ENCODE measurements around the gene TRIM15. TPM values are rescaled to one million over a fixed set of nuclear protein-coding genes. Genes with fewer than 3 reads are reported as not detected.
"Not testable (repeated sequence)": the region's sequence is repeated elsewhere in the genome, so short reads cannot be mapped to it uniquely, and the experiment has no call there.

Gene TRIM15
- not detected in 2 replicates for total RNA-seq (2012; rRNA removed)

DNA sequence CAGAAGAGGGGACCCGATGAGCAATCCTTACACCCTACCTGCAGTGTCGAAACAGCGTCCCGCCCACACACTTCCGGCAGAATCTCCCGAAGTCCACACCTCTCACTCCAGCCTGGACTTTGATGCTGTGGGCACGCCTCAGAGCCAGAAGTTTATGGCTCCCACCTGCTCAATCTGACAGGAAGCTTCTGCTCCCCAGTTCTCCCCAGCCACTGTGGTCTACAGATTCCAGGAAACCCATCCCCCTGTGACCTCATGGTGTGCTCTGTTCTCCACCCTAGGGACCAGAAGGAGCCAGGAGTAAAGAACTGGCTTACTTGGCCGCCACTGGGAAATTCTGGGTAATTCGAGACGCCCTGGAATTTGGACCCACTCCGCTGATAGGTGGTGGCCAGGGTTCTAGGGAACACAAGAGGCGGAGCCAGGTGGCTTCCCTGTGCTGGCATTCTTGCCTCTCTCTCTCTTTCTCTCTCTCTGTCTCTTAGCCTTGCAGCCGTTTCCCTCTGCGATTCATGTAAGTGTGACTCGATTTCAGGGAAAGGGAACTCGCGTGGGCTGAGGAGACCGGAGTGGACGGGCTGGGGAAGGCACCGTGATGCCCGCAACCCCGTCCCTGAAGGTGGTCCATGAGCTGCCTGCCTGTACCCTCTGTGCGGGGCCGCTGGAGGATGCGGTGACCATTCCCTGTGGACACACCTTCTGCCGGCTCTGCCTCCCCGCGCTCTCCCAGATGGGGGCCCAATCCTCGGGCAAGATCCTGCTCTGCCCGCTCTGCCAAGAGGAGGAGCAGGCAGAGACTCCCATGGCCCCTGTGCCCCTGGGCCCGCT is at the start of gene TRIM15:
TSS of gene TRIM15 (plus strand) at position 457 of the 828 bp plus-strand sequence. CDS start at position 596, 139 bp downstream.
- H3K36me3 ChIP-seq (ENCODE audit: insufficient read depth, low read length): no peaks in the 10 kb centered on the region
- peaks cover 51% of the 10 kb centered on the region for H3K27me3 ChIP-seq (ENCODE audit: control insufficient read depth, insufficient read depth, low read length)
- no peak within 1 kb of the TSS for H3K9ac ChIP-seq (ENCODE audit: low read depth, low read length)
- H3K4me2 ChIP-seq (ENCODE audit: low read length): no peak within 1 kb of the TSS
- H3K9me3 ChIP-seq (replicated peaks; ENCODE audit: low read length): no peaks in the 10 kb centered on the region
- no peak within 1 kb of the TSS for H3K4me3 ChIP-seq (ENCODE audit: low read length)
- no peaks in the 10 kb centered on the region for H3K4me1 ChIP-seq (ENCODE audit: control insufficient read depth, insufficient read depth, low read length)

DNA sequence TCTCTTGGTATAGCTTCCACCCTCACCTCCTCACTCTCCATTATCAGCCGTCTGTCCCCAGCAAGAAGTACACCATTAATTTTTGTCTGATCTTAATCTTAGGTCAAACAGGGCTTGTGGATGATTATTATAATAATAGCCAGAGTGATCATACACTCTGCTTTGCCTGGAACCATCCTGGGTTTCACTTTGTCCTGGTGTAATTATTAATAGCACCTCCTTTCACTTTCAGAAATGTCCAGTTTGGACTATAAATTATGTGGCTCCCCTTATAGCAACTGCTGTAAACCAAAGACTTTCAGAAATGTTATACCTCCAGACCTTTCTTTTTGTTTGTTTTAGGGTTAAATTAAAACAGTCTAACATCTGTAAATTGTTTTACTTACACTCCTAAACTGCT is 49.5 kb upstream of the TRIM15 start:
- H3K9ac ChIP-seq (ENCODE audit: low read depth, low read length): no peak overlapping the region
- H3K4me2 ChIP-seq (ENCODE audit: low read length): no peak overlapping the region
- no peaks in the 10 kb centered on the region for H3K36me3 ChIP-seq (ENCODE audit: insufficient read depth, low read length)
- no peak overlapping the region for H3K4me3 ChIP-seq (ENCODE audit: low read length)
- no peaks in the 10 kb centered on the region for H3K9me3 ChIP-seq (replicated peaks; ENCODE audit: low read length)
- peaks cover 63% of the 10 kb centered on the region for H3K27me3 ChIP-seq (ENCODE audit: control insufficient read depth, insufficient read depth, low read length)
- H3K4me1 ChIP-seq (ENCODE audit: control insufficient read depth, insufficient read depth, low read length): no peaks in the 10 kb centered on the region

DNA sequence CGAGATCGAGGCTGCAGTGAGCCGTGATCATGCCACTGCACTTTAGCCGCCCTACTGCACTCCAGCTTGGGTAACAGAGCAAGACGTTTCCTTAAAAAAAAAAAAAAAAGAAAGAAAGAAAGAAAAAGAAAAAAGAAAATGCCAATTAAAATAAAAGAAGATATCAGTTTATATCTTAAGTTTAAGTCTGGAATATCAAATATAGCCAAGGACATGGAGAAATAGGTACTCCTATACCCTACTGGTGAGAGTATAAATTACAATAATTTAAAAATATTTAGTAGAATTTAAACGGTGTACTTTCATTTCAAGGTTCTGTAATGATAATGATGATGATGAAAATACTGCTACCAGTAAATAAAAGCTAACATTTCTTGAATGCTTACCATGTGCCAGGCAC is 46.6 kb upstream of the TRIM15 start:
- no peak overlapping the region for H3K4me3 ChIP-seq (ENCODE audit: low read length)
- no peak overlapping the region for H3K4me2 ChIP-seq (ENCODE audit: low read length)
- no peaks in the 10 kb centered on the region for H3K36me3 ChIP-seq (ENCODE audit: insufficient read depth, low read length)
- peaks cover 5% of the 10 kb centered on the region for H3K4me1 ChIP-seq (ENCODE audit: control insufficient read depth, insufficient read depth, low read length)
- no peaks in the 10 kb centered on the region for H3K9me3 ChIP-seq (replicated peaks; ENCODE audit: low read length)
- no peak overlapping the region for H3K9ac ChIP-seq (ENCODE audit: low read depth, low read length)
- H3K27me3 ChIP-seq (ENCODE audit: control insufficient read depth, insufficient read depth, low read length): peaks cover 46% of the 10 kb centered on the region

DNA sequence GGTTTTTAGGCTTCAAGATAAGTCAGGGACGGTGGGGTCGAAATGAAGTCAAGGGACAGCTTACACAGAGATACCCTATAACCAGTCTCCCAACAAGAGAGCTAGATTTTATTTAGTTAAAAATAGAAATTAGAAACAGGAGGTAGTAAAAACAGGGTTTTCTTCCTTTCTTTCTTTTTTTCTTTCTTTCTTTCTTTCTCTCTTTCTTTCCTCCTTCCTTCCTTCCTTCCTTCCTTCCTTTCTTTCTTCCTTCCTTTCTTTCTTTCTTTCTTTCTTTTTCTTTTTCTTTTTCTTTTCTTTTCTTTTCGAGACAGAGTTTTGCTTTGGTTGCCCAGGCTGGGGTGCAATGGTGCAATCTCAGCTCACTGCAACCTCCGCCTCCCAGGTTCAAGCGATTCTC is 44.7 kb upstream of the TRIM15 start:
- not testable (repeated sequence) for H3K9me3 ChIP-seq (replicated peaks; ENCODE audit: low read length); H3K36me3 ChIP-seq (ENCODE audit: insufficient read depth, low read length); H3K4me1 ChIP-seq (ENCODE audit: control insufficient read depth, insufficient read depth, low read length); H3K4me2 ChIP-seq (ENCODE audit: low read length); H3K4me3 ChIP-seq (ENCODE audit: low read length); H3K9ac ChIP-seq (ENCODE audit: low read depth, low read length)
- H3K27me3 ChIP-seq (ENCODE audit: control insufficient read depth, insufficient read depth, low read length): peaks cover 31% of the 10 kb centered on the region

DNA sequence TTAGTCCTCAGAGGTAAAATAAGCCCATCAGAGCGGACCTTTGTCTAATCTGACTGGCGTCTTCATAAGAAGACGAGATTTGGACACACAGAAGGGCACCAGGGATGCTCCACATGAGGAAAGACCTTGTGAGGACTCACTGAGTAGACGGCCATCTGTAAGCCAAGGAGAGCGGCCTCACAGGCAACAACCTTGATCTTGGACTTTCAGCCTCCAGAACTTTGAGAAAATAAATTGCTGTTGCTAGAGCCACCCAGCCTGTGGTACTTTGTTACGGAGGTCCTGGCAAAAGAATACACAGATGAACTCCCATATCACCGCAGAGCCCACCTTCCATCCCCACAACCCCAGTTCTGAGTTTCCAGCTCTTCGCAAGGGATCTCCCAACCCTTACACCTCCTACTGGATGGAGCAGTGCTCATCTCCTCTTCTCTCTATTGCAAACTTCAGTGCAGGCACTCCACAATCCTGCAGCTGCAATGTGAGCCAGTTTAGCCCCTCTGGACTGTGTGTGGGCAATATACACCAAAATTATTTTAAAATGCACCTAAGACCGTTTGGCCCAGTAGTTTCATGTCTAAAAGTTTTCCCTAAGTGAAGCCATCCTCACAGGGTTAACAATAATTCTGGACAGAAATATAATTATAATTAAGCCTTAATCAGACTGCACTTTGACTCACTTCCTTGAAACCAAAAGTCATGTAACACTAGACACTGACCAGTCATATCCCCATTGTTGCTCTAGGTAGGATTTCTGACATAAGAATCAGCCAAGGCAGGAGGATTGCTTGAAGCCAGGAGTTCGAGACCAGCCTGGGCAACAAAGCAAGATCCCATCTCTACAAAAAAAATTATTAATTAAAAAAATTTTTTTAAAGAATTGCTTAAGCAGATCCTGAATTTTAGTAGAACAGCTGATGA is 41.6 kb upstream of the TRIM15 start:
- Histone ChIP-seq H3K36me3 (ENCODE audit: insufficient read depth, low read length) (no peaks in the 10 kb centered on the region), H3K9me3 (replicated peaks; ENCODE audit: low read length) (no peaks in the 10 kb centered on the region), H3K9ac (ENCODE audit: low read depth, low read length) (no peak overlapping the region), H3K27me3 (ENCODE audit: control insufficient read depth, insufficient read depth, low read length) (peaks cover 37% of the 10 kb centered on the region), H3K4me2 (ENCODE audit: low read length) (no peak overlapping the region), H3K4me3 (ENCODE audit: low read length) (no peak overlapping the region), H3K4me1 (ENCODE audit: control insufficient read depth, insufficient read depth, low read length) (peaks cover 5% of the 10 kb centered on the region)

DNA sequence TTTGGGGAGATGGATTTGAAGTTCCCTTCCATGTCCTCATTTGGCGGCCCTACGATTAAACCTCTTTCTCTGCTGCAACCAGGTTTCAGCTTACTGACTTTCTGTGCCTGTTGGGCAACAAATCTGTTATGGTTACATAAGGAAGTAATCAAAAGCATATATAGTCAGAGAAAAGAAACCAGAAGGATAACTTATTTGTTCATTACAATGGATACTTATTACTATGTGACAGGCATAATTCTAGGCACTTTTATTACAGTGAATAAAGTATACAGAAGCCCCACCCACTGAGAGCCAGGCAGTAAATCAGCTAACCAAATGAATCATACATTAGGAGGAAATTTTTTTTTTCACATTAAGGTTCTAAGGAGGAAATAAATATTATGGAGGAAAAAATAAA is 40.8 kb upstream of the TRIM15 start:
- H3K4me2 ChIP-seq (ENCODE audit: low read length): no peak overlapping the region
- H3K9me3 ChIP-seq (replicated peaks; ENCODE audit: low read length): no peaks in the 10 kb centered on the region
- H3K4me3 ChIP-seq (ENCODE audit: low read length): no peak overlapping the region
- no peak overlapping the region for H3K9ac ChIP-seq (ENCODE audit: low read depth, low read length)
- peaks cover 5% of the 10 kb centered on the region for H3K4me1 ChIP-seq (ENCODE audit: control insufficient read depth, insufficient read depth, low read length)
- no peaks in the 10 kb centered on the region for H3K36me3 ChIP-seq (ENCODE audit: insufficient read depth, low read length)
- peaks cover 45% of the 10 kb centered on the region for H3K27me3 ChIP-seq (ENCODE audit: control insufficient read depth, insufficient read depth, low read length)

DNA sequence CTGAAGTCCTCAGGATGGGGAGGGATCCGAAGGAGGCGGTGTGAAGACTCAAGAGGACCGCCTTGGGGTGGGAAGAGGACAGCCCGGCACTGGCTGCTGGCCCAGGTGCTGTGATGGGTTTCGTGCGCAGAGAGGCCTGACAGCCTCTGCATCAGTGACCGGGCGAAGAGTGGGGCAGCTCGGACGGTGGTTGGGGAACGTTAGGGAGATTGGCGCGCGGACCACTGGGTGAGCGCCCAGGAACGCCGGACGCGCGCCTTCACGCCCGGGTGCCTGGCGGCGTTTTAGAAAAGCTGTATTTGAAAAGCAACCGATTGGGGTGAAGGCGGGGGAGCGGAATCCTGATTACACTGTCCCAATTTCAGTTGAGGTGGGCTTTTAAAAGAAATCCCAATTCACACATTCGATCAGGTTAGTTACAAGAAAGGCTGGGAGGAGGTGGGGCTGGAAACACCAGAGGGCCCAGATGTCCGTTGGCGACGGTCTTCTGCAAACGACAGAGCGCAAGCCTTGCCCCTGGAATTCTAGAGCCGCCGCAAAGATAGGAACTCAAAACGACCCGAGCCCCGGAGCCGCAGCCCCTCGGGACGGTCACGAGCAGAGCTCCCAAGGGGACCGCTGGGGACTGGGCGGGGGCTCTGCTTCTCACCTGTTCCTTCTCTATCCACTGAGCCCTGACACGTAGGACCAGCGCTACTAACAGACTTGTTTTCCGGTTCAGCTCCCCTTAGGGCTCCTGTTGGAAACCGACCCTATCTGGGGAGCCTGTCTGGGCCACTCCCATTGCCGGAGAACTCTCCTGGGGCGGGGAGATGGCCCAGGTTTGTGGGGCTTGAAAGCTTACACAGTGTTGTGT is 35.9 kb upstream of the TRIM15 start:
- H3K4me3 ChIP-seq (ENCODE audit: low read length): no peak overlapping the region
- H3K27me3 ChIP-seq (ENCODE audit: control insufficient read depth, insufficient read depth, low read length): peaks cover 84% of the 10 kb centered on the region
- H3K9ac ChIP-seq (ENCODE audit: low read depth, low read length): no peak overlapping the region
- H3K4me2 ChIP-seq (ENCODE audit: low read length): no peak overlapping the region
- no peaks in the 10 kb centered on the region for H3K9me3 ChIP-seq (replicated peaks; ENCODE audit: low read length)
- H3K4me1 ChIP-seq (ENCODE audit: control insufficient read depth, insufficient read depth, low read length): no peaks in the 10 kb centered on the region
- H3K36me3 ChIP-seq (ENCODE audit: insufficient read depth, low read length): no peaks in the 10 kb centered on the region

DNA sequence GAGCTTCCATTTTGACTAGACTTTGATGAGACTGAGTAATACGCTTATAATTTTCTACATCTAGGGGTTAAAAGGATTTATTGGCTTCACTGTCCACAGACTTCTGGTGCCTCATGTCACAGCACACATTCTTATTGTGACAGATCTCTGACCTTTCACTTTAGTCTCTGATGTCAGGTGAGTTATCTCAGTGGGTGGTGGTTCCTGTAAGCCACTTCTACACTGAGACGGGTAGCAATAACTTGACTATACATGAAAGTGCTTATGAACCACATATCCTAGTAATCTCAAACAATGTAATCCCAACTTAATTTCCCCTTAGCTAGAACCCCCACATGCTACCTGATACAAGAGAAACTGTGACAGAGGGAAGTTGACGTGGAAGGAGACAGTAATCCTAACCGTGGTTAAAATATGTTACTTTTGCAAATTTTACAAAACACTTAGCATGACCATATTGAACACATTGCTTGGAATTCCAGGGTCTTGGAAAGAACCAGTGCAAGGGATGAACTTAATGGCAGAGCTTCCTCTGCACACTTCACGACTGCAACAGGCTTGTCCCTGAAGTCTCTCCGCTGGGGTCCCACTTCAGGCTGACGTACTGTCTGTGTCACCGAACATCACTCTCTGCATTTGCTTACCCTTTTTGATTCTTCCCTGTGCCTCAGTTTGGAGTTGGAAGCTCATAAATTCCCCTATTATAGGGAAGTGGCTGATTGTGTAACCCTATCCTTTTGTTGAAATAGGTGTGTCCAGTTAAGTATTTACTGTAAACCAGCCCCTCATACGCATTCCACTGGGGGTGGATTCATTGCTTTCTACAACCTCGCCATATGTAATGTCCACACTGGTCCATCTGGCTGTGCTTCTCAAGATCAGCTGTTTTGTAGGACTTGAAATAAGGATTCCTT is 33.8 kb upstream of the TRIM15 start:
- no peaks in the 10 kb centered on the region for H3K9me3 ChIP-seq (replicated peaks; ENCODE audit: low read length)
- no peak overlapping the region for H3K4me3 ChIP-seq (ENCODE audit: low read length)
- no peaks in the 10 kb centered on the region for H3K4me1 ChIP-seq (ENCODE audit: control insufficient read depth, insufficient read depth, low read length)
- H3K36me3 ChIP-seq (ENCODE audit: insufficient read depth, low read length): no peaks in the 10 kb centered on the region
- peaks cover 92% of the 10 kb centered on the region for H3K27me3 ChIP-seq (ENCODE audit: control insufficient read depth, insufficient read depth, low read length)
- H3K4me2 ChIP-seq (ENCODE audit: low read length): no peak overlapping the region
- H3K9ac ChIP-seq (ENCODE audit: low read depth, low read length): no peak overlapping the region

DNA sequence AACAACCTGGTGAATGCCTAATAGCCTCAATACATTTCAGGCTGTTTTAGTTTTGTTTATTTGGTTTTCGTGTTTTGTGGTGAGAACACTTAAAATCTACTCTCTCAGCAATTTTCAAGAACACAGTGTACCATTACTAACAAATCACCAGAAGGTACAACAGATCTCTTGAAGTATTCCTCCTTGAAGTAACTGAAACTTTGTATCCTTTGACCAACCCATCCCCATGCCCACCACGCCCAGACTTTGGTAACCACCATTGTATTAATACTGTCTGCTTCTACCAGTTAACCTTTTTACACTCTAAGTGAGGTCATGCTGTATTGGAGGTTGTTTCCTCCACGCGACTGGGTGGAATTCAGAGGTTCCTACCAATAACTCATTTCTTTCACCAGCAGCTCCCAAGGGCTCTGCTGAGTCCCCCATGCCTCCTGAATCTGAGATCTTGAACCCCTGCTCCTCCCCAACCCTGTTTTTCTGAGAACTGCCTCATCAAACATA is 33.1 kb upstream of the TRIM15 start:
- Histone ChIP-seq H3K9me3 (replicated peaks; ENCODE audit: low read length) (no peaks in the 10 kb centered on the region), H3K4me1 (ENCODE audit: control insufficient read depth, insufficient read depth, low read length) (no peaks in the 10 kb centered on the region), H3K4me3 (ENCODE audit: low read length) (no peak overlapping the region), H3K9ac (ENCODE audit: low read depth, low read length) (no peak overlapping the region), H3K27me3 (ENCODE audit: control insufficient read depth, insufficient read depth, low read length) (peaks cover 89% of the 10 kb centered on the region), H3K4me2 (ENCODE audit: low read length) (no peak overlapping the region), H3K36me3 (ENCODE audit: insufficient read depth, low read length) (no peaks in the 10 kb centered on the region)
